HepG2 (cell line): ENCODE data around the gene ITCH. TPM values are rescaled to one million over a fixed set of nuclear protein-coding genes. Genes with fewer than 3 reads are reported as not detected.
A peak's percentile ranks its signal among the peaks of the same experiment; 100 is the strongest.

Source experiments
- CHD2 ChIP-seq: IDR thresholded peaks from 2 replicates; pipeline ENCODE4 v1.6.1; 2011; ENCODE audit warnings: low read depth, low read length, improper control_type of control experiment
- HDAC1 ChIP-seq: sonication (generic); formaldehyde crosslinking; IDR thresholded peaks from 2 replicates; pipeline ENCODE4 v1.5.1; 2020; ENCODE audit warnings: mild to moderate bottlenecking, missing genetic modification reagents
- PAX8 ChIP-seq: sonication (generic); formaldehyde crosslinking; IDR thresholded peaks from 2 replicates; pipeline ENCODE4 v1.8.0; 2022; ENCODE audit warnings: mild to moderate bottlenecking, missing genetic modification reagents, borderline replicate concordance
- POLR2AphosphoS5 ChIP-seq: IDR thresholded peaks from 2 replicates; pipeline ENCODE4 v1.6.1; 2012; ENCODE audit warnings: low read depth, low read length
- REL ChIP-seq: sonication (generic); formaldehyde crosslinking; conservative IDR thresholded peaks from 2 replicates; pipeline ENCODE4 v1.8.0; 2022; ENCODE audit warnings: mild to moderate bottlenecking, missing genetic modification reagents, moderate library complexity
- TMF1 ChIP-seq: sonication (generic); formaldehyde crosslinking; IDR thresholded peaks from 2 replicates; pipeline ENCODE4 v1.8.1; 2022; ENCODE audit warnings: low read depth, missing genetic modification reagents
- ZBTB7A ChIP-seq: sonication (generic); formaldehyde crosslinking; IDR thresholded peaks from 2 replicates; pipeline ENCODE4 v1.8.0; 2022; ENCODE audit warnings: mild to moderate bottlenecking, missing genetic modification reagents
- ZFY ChIP-seq: sonication (generic); formaldehyde crosslinking; IDR thresholded peaks from 2 replicates; pipeline ENCODE4 v1.4.0; 2020; ENCODE audit warnings: missing genetic modification reagents
- ZNF143 ChIP-seq: sonication (generic); formaldehyde crosslinking; IDR thresholded peaks from 2 replicates; pipeline ENCODE4 v1.4.0; 2020; ENCODE audit warnings: missing genetic modification reagents
- ZNF331 ChIP-seq: sonication (generic); formaldehyde crosslinking; IDR thresholded peaks from 2 replicates; pipeline ENCODE4 v1.4.0; 2020; ENCODE audit warnings: missing genetic modification reagents
- ZNF34 ChIP-seq: sonication (generic); formaldehyde crosslinking; IDR thresholded peaks from 2 replicates; pipeline ENCODE4 v1.4.0; 2020; ENCODE audit warnings: mild to moderate bottlenecking, missing genetic modification reagents, borderline replicate concordance
- ZNF776 ChIP-seq: sonication (generic); formaldehyde crosslinking; IDR thresholded peaks from 2 replicates; pipeline ENCODE4 v1.4.0; 2020; ENCODE audit warnings: mild to moderate bottlenecking, missing genetic modification reagents
- ZZZ3 ChIP-seq: sonication (generic); formaldehyde crosslinking; IDR thresholded peaks from 2 replicates; pipeline ENCODE4 v1.4.0; 2020; ENCODE audit warnings: missing genetic modification reagents, mild to moderate bottlenecking, borderline replicate concordance
- polyA plus RNA-seq, 8 experiments: library from polyadenylated mRNA; depleted of rRNA in 3 of 8; stranded (reverse) in 7 of 8; unstranded in 1 of 8; fragments of >200 nt; fragmentation: Illumina TruSeq in 4 of 8; extraction: Trizol in 4 of 8; gene quantifications; 2 replicates each; pipeline versions ENCODE4 v1.2.1 to v1.2.3, GENCODE V29; 2011 to 2016; ENCODE audit warnings: low read depth in 4 of 8, missing spikeins in 1 of 8, mixed read lengths in 1 of 8; ENCODE audit not compliant: insufficient read depth in 1 of 8
- total RNA-seq, 5 experiments: library from RNA; depleted of rRNA; stranded (reverse); fragments of >200 nt; fragmentation: Illumina TruSeq; extraction: Trizol; gene quantifications; 2 replicates each; pipeline ENCODE4 v1.2.3, GENCODE V29; 2016; ENCODE audit warnings: low read depth in 1 of 5
- TF ChIP-seq, protein P1 (sequence below): sonication (generic); formaldehyde crosslinking; IDR thresholded peaks from 2 replicates; pipeline ENCODE4 v1.4.0; 2020; ENCODE audit warnings: mild to moderate bottlenecking, missing genetic modification reagents, borderline replicate concordance
- TF ChIP-seq, protein P2 (sequence below): sonication (generic); formaldehyde crosslinking; IDR thresholded peaks from 2 replicates; pipeline ENCODE4 v1.8.0; 2023; ENCODE audit warnings: mild to moderate bottlenecking, missing genetic modification reagents
- TF ChIP-seq, protein P3 (sequence below): sonication (generic); formaldehyde crosslinking; IDR thresholded peaks from 2 replicates; pipeline ENCODE4 v1.4.0; 2020; ENCODE audit warnings: missing genetic modification reagents
- TF ChIP-seq, protein P4 (sequence below): sonication (generic); formaldehyde crosslinking; conservative IDR thresholded peaks from 2 replicates; pipeline ENCODE4 v1.8.1; 2023; ENCODE audit warnings: missing genetic modification reagents
- TF ChIP-seq, protein P5 (sequence below): IDR thresholded peaks from 2 replicates; pipeline ENCODE4 v1.6.1; 2016; ENCODE audit warnings: missing genetic modification reagents, missing compliant biosample characterization
- TF ChIP-seq, protein P6 (sequence below): sonication (generic); formaldehyde crosslinking; IDR thresholded peaks from 2 replicates; pipeline ENCODE4 v1.4.0; 2020; ENCODE audit warnings: missing genetic modification reagents; ENCODE audit errors: not compliant biosample characterization

Gene ITCH
- total and polyA plus RNA-seq, 2 of the 13 experiments (the other 11 are each of a cell fraction or from before 2014, with no cell fraction given) = 20.5 to 112 TPM

DNA sequence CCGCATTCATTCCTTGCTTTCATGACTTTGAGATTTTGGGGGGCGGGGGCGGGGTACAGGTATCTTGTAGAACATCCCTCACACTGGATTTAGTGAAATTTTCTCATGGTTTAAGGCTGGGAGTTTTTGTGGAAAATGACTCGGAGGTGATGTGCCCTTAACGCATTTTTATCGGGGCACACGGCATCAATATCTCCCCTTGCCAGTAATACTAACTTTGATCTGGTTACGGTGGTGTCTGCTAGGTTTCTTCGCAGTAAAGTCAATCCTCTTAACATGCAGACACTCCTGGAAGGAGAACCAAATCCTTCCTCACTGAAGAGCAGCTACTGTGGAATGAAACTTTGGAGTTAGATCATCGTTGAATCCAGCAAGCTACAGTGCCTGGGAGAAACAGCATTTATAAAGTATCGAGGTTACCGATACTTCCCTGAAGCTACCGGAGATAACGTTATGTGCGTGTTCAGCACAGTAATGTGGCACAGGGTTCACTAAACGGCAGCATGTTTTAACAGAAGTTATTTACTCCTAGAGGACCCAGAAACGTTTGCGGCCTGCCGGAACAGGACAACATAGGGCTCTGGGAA lies 151.9 kb downstream of the ITCH start (continued):
- TF ChIP-seq REL (CRISPR knock-in tag) = 0 out of 2 replicates have a peak, but pooled peaks have one; percentile 49
- no peak for TF ChIP-seq POLR2AphosphoS5
- peak; percentile 57; the same call in 1 of the 2 replicates for TF ChIP-seq CHD2
- TF ChIP-seq, protein P1, sequence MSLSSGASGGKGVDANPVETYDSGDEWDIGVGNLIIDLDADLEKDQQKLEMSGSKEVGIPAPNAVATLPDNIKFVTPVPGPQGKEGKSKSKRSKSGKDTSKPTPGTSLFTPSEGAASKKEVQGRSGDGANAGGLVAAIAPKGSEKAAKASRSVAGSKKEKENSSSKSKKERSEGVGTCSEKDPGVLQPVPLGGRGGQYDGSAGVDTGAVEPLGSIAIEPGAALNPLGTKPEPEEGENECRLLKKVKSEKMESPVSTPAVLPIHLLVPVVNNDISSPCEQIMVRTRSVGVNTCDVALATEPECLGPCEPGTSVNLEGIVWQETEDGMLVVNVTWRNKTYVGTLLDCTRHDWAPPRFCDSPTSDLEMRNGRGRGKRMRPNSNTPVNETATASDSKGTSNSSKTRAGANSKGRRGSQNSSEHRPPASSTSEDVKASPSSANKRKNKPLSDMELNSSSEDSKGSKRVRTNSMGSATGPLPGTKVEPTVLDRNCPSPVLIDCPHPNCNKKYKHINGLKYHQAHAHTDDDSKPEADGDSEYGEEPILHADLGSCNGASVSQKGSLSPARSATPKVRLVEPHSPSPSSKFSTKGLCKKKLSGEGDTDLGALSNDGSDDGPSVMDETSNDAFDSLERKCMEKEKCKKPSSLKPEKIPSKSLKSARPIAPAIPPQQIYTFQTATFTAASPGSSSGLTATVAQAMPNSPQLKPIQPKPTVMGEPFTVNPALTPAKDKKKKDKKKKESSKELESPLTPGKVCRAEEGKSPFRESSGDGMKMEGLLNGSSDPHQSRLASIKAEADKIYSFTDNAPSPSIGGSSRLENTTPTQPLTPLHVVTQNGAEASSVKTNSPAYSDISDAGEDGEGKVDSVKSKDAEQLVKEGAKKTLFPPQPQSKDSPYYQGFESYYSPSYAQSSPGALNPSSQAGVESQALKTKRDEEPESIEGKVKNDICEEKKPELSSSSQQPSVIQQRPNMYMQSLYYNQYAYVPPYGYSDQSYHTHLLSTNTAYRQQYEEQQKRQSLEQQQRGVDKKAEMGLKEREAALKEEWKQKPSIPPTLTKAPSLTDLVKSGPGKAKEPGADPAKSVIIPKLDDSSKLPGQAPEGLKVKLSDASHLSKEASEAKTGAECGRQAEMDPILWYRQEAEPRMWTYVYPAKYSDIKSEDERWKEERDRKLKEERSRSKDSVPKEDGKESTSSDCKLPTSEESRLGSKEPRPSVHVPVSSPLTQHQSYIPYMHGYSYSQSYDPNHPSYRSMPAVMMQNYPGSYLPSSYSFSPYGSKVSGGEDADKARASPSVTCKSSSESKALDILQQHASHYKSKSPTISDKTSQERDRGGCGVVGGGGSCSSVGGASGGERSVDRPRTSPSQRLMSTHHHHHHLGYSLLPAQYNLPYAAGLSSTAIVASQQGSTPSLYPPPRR (CRISPR knock-in tag) = peak; percentile 43; the same call in 1 of the 2 replicates
- TF ChIP-seq ZZZ3 (CRISPR knock-in tag) = 0 out of 2 replicates have a peak, but pooled peaks have one; percentile 71
- TF ChIP-seq, protein P2, sequence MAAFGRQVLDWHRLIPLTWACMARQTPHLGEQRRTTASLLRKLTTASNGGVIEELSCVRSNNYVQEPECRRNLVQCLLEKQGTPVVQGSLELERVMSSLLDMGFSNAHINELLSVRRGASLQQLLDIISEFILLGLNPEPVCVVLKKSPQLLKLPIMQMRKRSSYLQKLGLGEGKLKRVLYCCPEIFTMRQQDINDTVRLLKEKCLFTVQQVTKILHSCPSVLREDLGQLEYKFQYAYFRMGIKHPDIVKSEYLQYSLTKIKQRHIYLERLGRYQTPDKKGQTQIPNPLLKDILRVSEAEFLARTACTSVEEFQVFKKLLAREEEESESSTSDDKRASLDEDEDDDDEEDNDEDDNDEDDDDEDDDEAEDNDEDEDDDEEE (CRISPR knock-in tag) = no peak; the same call in 1 of the 2 replicates
- TF ChIP-seq TMF1 (CRISPR knock-in tag) = peak; percentile 22; the same call in 1 of the 2 replicates
- 0 out of 2 replicates have a peak, but pooled peaks have one; percentile 31 for TF ChIP-seq HDAC1
- TF ChIP-seq, protein P3, sequence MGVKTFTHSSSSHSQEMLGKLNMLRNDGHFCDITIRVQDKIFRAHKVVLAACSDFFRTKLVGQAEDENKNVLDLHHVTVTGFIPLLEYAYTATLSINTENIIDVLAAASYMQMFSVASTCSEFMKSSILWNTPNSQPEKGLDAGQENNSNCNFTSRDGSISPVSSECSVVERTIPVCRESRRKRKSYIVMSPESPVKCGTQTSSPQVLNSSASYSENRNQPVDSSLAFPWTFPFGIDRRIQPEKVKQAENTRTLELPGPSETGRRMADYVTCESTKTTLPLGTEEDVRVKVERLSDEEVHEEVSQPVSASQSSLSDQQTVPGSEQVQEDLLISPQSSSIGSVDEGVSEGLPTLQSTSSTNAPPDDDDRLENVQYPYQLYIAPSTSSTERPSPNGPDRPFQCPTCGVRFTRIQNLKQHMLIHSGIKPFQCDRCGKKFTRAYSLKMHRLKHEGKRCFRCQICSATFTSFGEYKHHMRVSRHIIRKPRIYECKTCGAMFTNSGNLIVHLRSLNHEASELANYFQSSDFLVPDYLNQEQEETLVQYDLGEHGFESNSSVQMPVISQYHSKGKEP (CRISPR knock-in tag) = 0 out of 2 replicates have a peak, but pooled peaks have one; percentile 61
- TF ChIP-seq, protein P4, sequence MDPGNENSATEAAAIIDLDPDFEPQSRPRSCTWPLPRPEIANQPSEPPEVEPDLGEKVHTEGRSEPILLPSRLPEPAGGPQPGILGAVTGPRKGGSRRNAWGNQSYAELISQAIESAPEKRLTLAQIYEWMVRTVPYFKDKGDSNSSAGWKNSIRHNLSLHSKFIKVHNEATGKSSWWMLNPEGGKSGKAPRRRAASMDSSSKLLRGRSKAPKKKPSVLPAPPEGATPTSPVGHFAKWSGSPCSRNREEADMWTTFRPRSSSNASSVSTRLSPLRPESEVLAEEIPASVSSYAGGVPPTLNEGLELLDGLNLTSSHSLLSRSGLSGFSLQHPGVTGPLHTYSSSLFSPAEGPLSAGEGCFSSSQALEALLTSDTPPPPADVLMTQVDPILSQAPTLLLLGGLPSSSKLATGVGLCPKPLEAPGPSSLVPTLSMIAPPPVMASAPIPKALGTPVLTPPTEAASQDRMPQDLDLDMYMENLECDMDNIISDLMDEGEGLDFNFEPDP (CRISPR knock-in tag) = 0 out of 2 replicates have a peak, but pooled peaks have one; percentile 65
- TF ChIP-seq, protein P5, sequence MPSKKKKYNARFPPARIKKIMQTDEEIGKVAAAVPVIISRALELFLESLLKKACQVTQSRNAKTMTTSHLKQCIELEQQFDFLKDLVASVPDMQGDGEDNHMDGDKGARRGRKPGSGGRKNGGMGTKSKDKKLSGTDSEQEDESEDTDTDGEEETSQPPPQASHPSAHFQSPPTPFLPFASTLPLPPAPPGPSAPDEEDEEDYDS (CRISPR knock-in tag) = 0 out of 2 replicates have a peak, but pooled peaks have one; percentile 27
- 0 out of 2 replicates have a peak, but pooled peaks have one; percentile 9 for TF ChIP-seq ZNF331
- TF ChIP-seq ZBTB7A (CRISPR knock-in tag) = no peak
- 0 out of 2 replicates have a peak, but pooled peaks have one; percentile 12 for TF ChIP-seq PAX8 (CRISPR knock-in tag)
- peak; percentile 80; the same call in 1 of the 2 replicates for TF ChIP-seq ZNF34 (CRISPR knock-in tag)
- TF ChIP-seq, protein P6, sequence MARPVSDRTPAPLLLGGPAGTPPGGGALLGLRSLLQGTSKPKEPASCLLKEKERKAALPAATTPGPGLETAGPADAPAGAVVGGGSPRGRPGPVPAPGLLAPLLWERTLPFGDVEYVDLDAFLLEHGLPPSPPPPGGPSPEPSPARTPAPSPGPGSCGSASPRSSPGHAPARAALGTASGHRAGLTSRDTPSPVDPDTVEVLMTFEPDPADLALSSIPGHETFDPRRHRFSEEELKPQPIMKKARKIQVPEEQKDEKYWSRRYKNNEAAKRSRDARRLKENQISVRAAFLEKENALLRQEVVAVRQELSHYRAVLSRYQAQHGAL = peak; percentile 38
- no peak for TF ChIP-seq ZNF776 (CRISPR knock-in tag)
- 0 out of 2 replicates have a peak, but pooled peaks have one; percentile 3 for TF ChIP-seq ZNF143 (CRISPR knock-in tag)
- TF ChIP-seq ZFY (CRISPR knock-in tag) = peak; percentile 65
